Effector memory CD8-positive, alpha-beta T cell (primary cell): ENCODE results near the gene CSNK1G2.
A peak's percentile ranks its signal among the peaks of the same experiment; 100 is the strongest.

Experiments used
- ATAC-seq: fragments of 150-1000 bp; cut with Tn5 transposase; replicated peaks from 2 replicates; pipeline ENCODE4 v1.10.0; 2021; ENCODE audit warnings: mild to moderate bottlenecking, moderate library complexity
- DNase-seq, 3 experiments: peaks; one replicate each; pipeline ENCODE4 v3.0.0; 2021
- H3K27ac Mint-ChIP-seq, 2 donors: one replicate each; pipeline ENCODE4 v1.8.0; 2022; ENCODE audit warnings: mild to moderate bottlenecking in 2 of 2, mixed read lengths in 2 of 2, moderate library complexity in 2 of 2
- H3K27me3 Mint-ChIP-seq, 2 donors: one replicate each; pipeline ENCODE4 v1.8.0; 2022; ENCODE audit warnings: mixed read lengths in 2 of 2
- H3K36me3 Mint-ChIP-seq: one replicate; pipeline ENCODE4 v1.8.0; 2022; ENCODE audit warnings: mild to moderate bottlenecking, moderate library complexity, mixed read lengths; ENCODE audit not compliant: insufficient read depth
- H3K4me1 Mint-ChIP-seq, 2 donors: one replicate each; pipeline ENCODE4 v1.8.0; 2022; ENCODE audit warnings: low read depth in 2 of 2, mixed read lengths in 2 of 2
- H3K4me3 Mint-ChIP-seq, 2 donors: one replicate each; pipeline ENCODE4 v1.8.0; 2022; ENCODE audit warnings: mild to moderate bottlenecking in 2 of 2, mixed read lengths in 2 of 2, moderate library complexity in 2 of 2
- H3K9me3 Mint-ChIP-seq, 2 donors: one replicate each; pipeline ENCODE4 v1.8.0; 2022; ENCODE audit warnings: mixed read lengths in 2 of 2

Gene CSNK1G2

DNA sequence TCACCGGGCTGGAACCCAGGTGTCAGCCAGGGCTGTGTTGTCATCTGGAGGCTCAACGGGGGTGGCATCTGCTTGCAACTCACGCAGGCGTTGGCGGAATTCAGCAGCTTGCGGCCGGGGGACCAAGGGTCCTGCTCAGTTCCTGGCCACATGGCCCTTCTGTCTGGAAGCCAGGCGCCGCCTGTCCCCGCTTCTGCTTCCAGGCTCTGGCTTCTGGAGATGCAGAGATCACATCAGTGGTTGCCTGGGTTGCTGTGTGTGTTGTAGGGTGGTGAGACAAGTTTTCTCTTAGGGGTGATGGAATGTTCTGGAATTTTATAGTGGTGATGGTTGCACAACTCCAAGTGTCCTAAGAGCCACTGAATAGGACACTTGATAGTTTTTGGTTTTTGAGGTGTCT is 30.8 kb upstream of the CSNK1G2 start:
- Mint-ChIP-seq H3K27ac (peak overlapping the region; percentile 49 to 66), H3K27me3 (no peaks in the 10 kb centered on the region), H3K36me3 (peaks cover 16% of the 10 kb centered on the region), H3K4me1 (peaks cover 16 to 26% of the 10 kb centered on the region in 2 donors), H3K4me3 (peak overlapping the region in 1 of 2 donors; percentile 37), H3K9me3 (no peaks in the 10 kb centered on the region)
- DNase-seq (no peak), ATAC-seq (no peak)

DNA sequence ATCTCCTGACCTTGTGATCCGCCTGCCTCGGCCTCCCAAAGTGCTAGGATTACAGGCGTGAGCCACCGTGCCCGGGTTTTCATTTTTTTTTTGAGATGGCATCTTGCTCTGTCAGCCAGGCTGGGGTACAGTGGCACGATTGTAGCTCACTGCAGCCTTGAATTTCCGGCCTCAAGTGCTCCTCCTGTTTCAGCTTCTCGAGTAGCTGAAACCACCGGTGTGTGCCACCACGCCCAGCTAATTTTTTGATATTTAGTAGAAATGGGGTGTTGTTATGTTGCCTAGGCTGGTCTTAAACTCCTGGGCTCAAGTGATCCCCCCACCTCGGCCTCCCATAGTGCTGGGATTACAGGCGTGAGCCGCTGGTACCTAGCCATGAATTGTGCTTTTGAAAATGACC is 29.9 kb upstream of the CSNK1G2 start:
- H3K36me3 Mint-ChIP-seq, result peaks cover 9% of the 10 kb centered on the region
- ATAC-seq, result no peak
- peaks cover 10 to 23% of the 10 kb centered on the region in 2 donors for H3K4me1 Mint-ChIP-seq
- H3K4me3 Mint-ChIP-seq, result peak overlapping the region in 1 of 2 donors; percentile 36
- no peaks in the 10 kb centered on the region for H3K27me3 Mint-ChIP-seq
- H3K9me3 Mint-ChIP-seq, result no peaks in the 10 kb centered on the region
- no peak for DNase-seq
- H3K27ac Mint-ChIP-seq, result peak overlapping the region in 1 of 2 donors; percentile 66

DNA sequence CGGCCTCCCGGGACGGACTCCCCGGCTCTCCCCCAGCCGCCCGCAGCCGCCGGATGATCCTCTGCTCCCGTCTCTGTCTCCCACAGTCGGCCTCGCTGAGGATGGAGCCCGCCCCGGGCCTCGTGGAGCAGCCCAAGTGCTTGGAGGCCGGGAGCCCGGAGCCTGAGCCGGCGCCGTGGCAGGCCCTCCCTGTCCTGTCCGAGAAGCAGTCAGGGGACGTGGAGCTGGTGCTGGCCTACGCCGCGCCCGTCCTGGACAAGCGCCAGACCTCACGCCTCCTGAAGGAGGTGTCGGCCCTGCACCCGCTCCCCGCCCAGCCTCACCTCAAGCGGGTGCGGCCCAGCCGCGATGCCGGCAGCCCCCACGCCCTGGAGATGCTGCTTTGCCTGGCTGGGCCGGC is 29.0 kb upstream of the CSNK1G2 start:
- Mint-ChIP-seq H3K4me3 (no peak overlapping the region), H3K36me3 (peaks cover 8% of the 10 kb centered on the region), H3K27ac (no peak overlapping the region), H3K27me3 (no peaks in the 10 kb centered on the region), H3K4me1 (peaks cover 9 to 21% of the 10 kb centered on the region in 2 donors), H3K9me3 (no peaks in the 10 kb centered on the region)
- ATAC-seq (no peak), DNase-seq (no peak)

DNA sequence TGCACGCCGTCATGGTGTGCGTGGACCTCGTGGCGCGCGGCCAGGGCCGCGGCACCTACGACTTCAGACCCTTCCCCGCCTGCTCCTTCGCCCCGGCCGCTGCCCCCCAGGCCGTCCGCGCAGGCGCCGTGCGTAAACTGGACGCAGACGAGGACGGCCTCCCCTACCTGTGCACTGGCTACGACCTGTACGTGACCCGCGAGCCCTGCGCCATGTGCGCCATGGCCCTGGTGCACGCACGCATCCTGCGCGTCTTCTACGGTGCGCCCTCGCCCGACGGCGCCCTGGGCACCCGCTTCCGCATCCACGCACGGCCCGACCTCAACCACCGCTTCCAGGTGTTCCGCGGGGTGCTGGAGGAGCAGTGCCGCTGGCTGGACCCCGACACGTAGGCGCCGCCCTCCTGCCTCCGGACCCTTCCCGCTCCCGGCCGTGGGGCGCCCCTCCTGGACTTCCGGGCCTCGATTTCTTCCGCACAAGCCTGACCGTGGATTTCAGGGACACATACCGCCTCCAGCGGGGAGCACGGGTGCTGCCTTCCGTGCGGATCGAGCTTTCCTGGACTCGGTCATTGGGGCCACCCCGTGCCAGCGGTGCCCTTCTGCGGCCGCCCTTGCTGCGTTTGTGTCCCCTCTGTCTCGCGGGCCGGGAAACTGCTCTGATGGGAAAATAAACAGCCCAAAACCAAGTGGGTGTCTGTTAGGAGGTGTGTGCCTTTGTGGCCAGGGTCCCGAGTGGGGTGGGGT is 28.0 kb upstream of the CSNK1G2 start:
- ATAC-seq (no peak), DNase-seq (no peak)
- H3K27me3 Mint-ChIP-seq, result no peaks in the 10 kb centered on the region
- H3K4me1 Mint-ChIP-seq, result peaks cover 9 to 21% of the 10 kb centered on the region in 2 donors
- H3K36me3 Mint-ChIP-seq, result peaks cover 12% of the 10 kb centered on the region
- H3K9me3 Mint-ChIP-seq, result no peaks in the 10 kb centered on the region
- no peak overlapping the region for H3K27ac Mint-ChIP-seq
- no peak overlapping the region for H3K4me3 Mint-ChIP-seq

DNA sequence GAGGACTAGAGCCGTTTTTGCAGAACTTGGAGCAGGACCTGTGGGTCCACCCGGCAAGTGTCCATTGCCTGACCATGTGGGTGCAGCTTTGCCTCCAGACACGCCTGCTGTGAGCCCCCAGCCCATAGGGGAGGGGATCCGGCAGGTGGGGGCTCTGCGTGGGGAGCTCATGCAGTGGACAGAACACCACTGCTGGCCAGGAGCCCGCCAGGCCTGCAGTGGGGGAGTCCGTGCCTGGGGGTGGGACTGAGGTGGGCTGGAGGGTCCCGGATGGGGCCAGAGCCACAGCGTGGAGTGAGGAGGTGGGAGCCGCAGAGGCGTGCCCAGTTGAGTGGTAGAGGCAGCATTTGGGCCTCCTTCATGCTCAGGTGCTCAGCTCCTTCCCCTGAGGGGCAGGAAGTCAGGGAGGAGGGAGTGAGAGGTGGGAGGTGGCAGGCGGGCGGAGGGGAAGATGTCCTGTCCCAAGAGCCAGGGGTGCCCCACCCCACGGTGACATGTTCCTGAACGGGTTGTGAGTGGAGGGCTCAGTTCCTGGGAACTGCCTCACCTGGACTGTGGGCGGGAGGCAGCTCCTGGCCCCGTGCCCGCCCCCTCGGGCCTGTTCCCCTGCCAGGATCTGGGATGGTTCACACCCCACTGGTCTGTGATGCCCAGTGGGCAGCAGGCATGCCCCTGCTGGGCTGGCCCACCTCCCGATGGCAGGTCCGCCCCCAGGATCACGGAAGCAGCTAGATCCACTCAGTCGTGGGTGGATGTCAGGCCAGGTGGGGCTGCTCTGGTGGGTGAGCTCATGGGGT is 27.0 kb upstream of the CSNK1G2 start:
- H3K9me3 Mint-ChIP-seq, result no peaks in the 10 kb centered on the region
- H3K4me3 Mint-ChIP-seq, result no peak overlapping the region
- H3K27me3 Mint-ChIP-seq, result no peaks in the 10 kb centered on the region
- no peak overlapping the region for H3K27ac Mint-ChIP-seq
- H3K4me1 Mint-ChIP-seq, result peaks cover 5 to 16% of the 10 kb centered on the region in 2 donors
- ATAC-seq (no peak), DNase-seq (no peak)
- peaks cover 16% of the 10 kb centered on the region for H3K36me3 Mint-ChIP-seq

DNA sequence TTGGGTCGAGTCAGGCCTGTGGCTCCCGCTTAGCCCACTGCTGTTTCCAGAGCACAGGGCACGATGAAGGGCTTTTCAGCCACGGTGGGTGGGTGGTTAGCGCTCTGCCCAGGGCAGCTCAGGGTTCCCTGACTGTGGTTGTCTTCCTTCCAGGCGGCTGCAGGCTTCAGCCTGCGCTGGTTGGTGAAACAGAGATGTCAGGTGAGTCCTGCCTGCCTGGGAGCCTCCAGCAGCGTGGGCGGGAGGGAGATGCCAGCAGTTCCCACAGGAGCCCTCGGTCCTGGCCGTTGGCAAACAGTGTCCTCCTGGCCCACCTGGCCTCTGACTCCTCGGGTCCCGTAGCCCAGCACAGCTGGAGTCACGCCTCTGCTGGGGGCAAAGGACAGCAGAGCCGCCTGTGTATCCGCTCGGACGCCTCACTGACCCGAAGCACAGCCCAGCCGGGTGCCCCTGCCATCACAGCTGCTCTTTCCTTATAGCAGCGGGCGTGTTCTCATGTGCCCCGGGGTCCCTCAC is 26.1 kb upstream of the CSNK1G2 start:
- peaks cover 15% of the 10 kb centered on the region for H3K36me3 Mint-ChIP-seq
- H3K9me3 Mint-ChIP-seq, result no peaks in the 10 kb centered on the region
- no peaks in the 10 kb centered on the region for H3K27me3 Mint-ChIP-seq
- ATAC-seq (no peak), DNase-seq (no peak)
- no peak overlapping the region for H3K27ac Mint-ChIP-seq
- H3K4me3 Mint-ChIP-seq, result no peak overlapping the region
- H3K4me1 Mint-ChIP-seq, result peaks cover 3 to 8% of the 10 kb centered on the region in 2 donors

DNA sequence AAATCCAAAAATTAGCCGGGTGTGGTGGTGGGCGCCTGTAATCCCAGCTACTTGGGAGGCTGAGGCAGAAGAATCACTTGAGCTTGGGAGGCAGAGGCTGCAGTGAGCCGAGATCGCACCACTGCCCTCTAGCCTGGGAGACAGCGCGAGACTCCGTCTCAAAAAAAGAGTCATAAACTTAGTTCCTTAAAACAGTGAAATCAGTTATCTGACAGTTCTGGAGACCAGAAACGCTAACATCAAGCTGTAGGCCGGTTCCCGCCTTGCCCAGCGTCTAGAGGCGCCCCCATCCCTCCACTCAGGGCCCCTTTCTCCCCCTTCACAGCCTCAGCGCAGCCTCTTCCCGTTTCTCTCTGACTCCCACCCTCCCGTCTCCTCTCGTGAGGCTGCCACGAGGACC is 23.8 kb upstream of the CSNK1G2 start:
- DNase-seq, result no peak
- Mint-ChIP-seq H3K27me3 (no peaks in the 10 kb centered on the region), H3K9me3 (no peaks in the 10 kb centered on the region), H3K27ac (peak overlapping the region; percentile 1 to 69), H3K36me3 (peaks cover 19% of the 10 kb centered on the region), H3K4me3 (no peak overlapping the region), H3K4me1 (peaks cover 0 to 7% of the 10 kb centered on the region in 2 donors)
- no peak for ATAC-seq

DNA sequence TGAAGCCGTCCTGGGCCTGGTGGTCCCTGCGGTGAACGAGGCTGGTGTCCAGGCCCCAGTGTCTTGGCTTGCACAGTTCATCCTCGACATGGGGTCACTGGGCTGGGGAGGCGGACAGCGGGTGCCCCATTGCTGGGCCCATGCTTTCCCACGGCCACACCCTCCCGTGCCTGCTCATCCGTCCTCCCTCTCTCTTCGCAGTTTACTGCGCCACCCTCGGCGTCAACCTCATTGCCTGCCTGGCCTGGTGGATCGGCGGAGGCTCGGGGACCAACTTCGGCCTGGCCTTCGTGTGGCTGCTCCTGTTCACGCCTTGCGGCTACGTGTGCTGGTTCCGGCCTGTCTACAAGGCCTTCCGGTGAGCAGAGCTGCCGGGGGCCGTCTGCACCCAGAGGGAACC is 23.0 kb upstream of the CSNK1G2 start:
- H3K4me3 Mint-ChIP-seq, result no peak overlapping the region
- peaks cover 19% of the 10 kb centered on the region for H3K36me3 Mint-ChIP-seq
- H3K27ac Mint-ChIP-seq, result peak overlapping the region in 1 of 2 donors; percentile 1
- no peaks in the 10 kb centered on the region for H3K27me3 Mint-ChIP-seq
- H3K4me1 Mint-ChIP-seq, result peaks cover 0 to 7% of the 10 kb centered on the region in 2 donors
- no peak for ATAC-seq
- no peaks in the 10 kb centered on the region for H3K9me3 Mint-ChIP-seq
- DNase-seq, result no peak

DNA sequence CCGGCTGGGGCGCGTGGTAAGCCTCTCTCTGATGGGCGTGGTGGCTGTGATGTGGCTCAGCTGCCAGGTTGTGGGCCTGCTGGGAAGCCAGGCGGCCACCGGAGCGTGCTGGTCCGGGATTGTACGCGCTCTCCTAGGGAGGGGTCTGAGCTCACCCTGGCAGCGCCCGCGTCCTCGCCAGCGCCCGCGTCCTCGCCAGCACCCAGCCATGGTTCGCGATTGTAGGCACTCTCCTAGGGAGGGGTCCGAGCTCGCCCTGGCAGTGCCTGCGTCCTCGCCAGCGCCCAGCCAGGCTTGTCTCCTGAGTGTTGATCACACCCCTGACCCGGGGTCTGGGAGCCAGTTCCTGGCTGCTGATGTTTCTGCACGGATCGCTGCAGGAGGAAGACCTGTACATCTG is 22.0 kb upstream of the CSNK1G2 start:
- DNase-seq (no peak), ATAC-seq (no peak)
- H3K9me3 Mint-ChIP-seq, result no peaks in the 10 kb centered on the region
- H3K4me1 Mint-ChIP-seq, result peaks cover 0 to 7% of the 10 kb centered on the region in 2 donors
- no peak overlapping the region for H3K27ac Mint-ChIP-seq
- H3K4me3 Mint-ChIP-seq, result no peak overlapping the region
- no peaks in the 10 kb centered on the region for H3K27me3 Mint-ChIP-seq
- H3K36me3 Mint-ChIP-seq, result peaks cover 24% of the 10 kb centered on the region

DNA sequence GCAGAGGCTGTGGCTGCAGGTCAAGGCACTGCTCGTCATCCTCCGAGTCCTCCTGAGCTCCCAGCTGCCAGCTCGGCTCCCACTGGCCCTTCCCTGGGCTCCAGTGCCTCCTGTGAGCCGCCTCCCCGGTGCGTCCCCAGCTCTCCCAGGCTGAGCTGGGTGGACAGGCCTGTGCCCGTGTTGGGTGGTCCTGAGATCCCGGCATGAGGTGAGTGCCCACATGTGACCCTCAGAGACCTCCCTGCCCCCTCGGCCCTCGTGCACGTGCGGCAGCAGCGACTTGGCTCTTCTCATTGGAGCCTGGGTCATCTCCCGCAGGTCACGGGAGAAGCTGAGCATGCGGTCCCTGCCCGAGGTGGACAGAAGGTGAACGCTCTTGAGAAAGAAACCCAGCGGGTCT is 20.3 kb upstream of the CSNK1G2 start:
- Mint-ChIP-seq H3K4me3 (no peak overlapping the region), H3K4me1 (peaks cover 0 to 3% of the 10 kb centered on the region in 2 donors), H3K27me3 (no peaks in the 10 kb centered on the region), H3K9me3 (no peaks in the 10 kb centered on the region), H3K36me3 (peaks cover 26% of the 10 kb centered on the region), H3K27ac (no peak overlapping the region)
- DNase-seq (no peak), ATAC-seq (no peak)

DNA sequence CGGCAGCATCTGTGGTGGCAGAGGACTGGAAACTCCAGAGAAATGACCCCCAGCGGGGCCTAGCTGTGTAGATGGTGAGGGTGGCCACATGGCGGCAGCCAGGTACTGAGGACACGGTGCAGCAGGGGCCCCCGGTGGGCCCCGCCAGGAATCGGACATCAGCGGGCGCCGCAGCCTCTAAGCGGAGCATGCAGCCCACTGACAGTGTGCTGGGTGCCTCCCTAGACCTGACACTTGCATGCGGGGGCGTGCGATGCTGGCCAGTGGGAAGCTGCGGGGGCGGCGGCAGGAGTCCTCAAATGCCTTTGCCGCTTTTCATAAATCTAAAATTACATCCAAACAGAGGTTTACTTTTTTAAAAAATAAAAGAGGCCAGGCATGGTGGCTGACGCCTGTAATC is 19.6 kb upstream of the CSNK1G2 start:
- Mint-ChIP-seq H3K27me3 (no peaks in the 10 kb centered on the region), H3K27ac (no peak overlapping the region), H3K9me3 (no peaks in the 10 kb centered on the region), H3K36me3 (peaks cover 26% of the 10 kb centered on the region), H3K4me3 (no peak overlapping the region), H3K4me1 (peaks cover 0 to 3% of the 10 kb centered on the region in 2 donors)
- ATAC-seq, result no peak
- no peak for DNase-seq

DNA sequence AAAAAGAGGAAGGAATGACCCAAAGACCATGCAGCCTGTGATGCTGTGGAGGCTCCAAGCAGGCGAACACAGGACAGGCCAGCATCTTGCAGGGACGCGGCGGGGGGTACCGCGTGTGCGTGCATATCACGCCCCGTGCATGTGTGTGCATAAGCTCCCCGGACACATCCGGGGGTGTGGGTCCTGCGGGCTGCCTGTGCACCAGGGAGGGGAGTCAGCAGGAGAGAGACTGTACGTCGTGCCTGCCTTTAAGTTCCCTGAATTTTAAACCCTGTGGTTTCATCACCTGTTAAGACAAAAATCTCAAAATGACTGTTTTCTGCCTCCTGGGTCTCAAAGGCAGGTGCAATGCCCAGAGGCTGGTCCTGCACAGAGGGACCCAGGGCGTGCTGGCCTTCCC is 19.1 kb upstream of the CSNK1G2 start:
- no peaks in the 10 kb centered on the region for H3K9me3 Mint-ChIP-seq
- ATAC-seq, result no peak
- H3K4me1 Mint-ChIP-seq, result peaks cover 0 to 3% of the 10 kb centered on the region in 2 donors
- H3K36me3 Mint-ChIP-seq, result peaks cover 26% of the 10 kb centered on the region
- no peaks in the 10 kb centered on the region for H3K27me3 Mint-ChIP-seq
- H3K4me3 Mint-ChIP-seq, result no peak overlapping the region
- no peak for DNase-seq
- H3K27ac Mint-ChIP-seq, result no peak overlapping the region

DNA sequence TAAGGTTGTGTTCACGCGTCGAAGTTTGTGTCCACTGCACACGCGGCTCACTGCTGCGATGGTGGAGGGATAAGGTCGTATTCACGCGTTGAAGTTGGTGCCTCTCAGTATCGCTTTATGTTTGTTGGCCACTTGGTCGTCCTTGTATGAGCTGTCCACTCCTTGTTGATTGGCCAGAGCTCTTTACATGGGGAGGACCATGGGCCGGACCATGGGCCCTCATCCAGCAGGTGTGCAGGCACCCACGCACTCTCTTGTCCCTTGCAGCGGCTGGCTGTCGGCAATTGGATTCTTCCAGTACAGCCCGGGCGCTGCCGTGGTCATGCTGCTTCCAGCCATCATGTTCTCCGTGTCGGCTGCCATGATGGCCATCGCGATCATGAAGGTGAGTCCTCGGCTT is 18.2 kb upstream of the CSNK1G2 start:
- no peak for ATAC-seq
- Mint-ChIP-seq H3K36me3 (peaks cover 22% of the 10 kb centered on the region), H3K27me3 (no peaks in the 10 kb centered on the region), H3K4me3 (no peak overlapping the region), H3K27ac (peak overlapping the region in 1 of 2 donors; percentile 35), H3K9me3 (no peaks in the 10 kb centered on the region), H3K4me1 (peaks cover 5 to 9% of the 10 kb centered on the region in 2 donors)
- DNase-seq, result no peak

DNA sequence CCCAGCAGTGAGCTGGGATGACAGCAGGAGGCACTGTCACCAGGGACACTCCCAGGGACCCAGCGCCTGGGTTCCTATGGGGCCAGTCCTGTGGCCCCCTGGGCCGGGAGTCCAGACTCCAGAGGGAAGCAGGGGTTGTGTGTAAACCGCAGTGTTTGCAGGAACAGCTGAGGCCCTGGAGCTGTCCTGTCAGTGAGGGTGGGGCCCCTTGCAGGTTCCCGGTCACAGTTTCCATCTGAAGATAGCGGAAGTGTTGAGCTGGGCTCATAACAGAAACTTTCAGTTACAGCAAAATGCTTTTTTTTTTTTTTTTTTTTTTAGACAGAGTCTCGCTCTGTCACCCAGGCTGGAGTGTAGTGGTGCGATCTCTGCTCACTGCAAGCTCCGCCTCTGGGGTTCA is 17.7 kb upstream of the CSNK1G2 start:
- H3K4me3 Mint-ChIP-seq, result peak overlapping the region in 1 of 2 donors; percentile 27
- peaks cover 8 to 12% of the 10 kb centered on the region in 2 donors for H3K4me1 Mint-ChIP-seq
- DNase-seq (no peak), ATAC-seq (peak; percentile 34)
- H3K36me3 Mint-ChIP-seq, result peaks cover 20% of the 10 kb centered on the region
- H3K9me3 Mint-ChIP-seq, result no peaks in the 10 kb centered on the region
- no peaks in the 10 kb centered on the region for H3K27me3 Mint-ChIP-seq
- H3K27ac Mint-ChIP-seq, result peak overlapping the region in 1 of 2 donors; percentile 35
